ENCODE data around the gene RCC1.

RCC1 gene

GRCh38 chr1:28480308-28480707 is 25.5 kb upstream of the RCC1 start:
- no peak overlapping the region for H2AFZ ChIP-seq (ENCODE audit: low read length)
- H3K9me3 ChIP-seq (replicated peaks in 1 of 2; ENCODE audit: control insufficient read depth in 2 of 2, insufficient read depth in 1 of 2, low read depth in 1 of 2, low read length in 2 of 2), result no peaks in the 10 kb centered on the region
- H3K4ac ChIP-seq (ENCODE audit: low read length), result no peak overlapping the region
- no peak overlapping the region for H2BK5ac ChIP-seq (ENCODE audit: low read length)
- no peak overlapping the region for H3K4me3 ChIP-seq (ENCODE audit: low read length in 2 of 2)
- H2BK15ac ChIP-seq (ENCODE audit: low read length), result no peak overlapping the region
- H3K23ac ChIP-seq (ENCODE audit: low read depth, low read length, poor library complexity), result no peak overlapping the region
- no peaks in the 10 kb centered on the region for H3K4me1 ChIP-seq (ENCODE audit: control insufficient read depth in 2 of 2, insufficient read depth in 1 of 2, low read depth in 1 of 2, low read length in 2 of 2)
- H3K18ac ChIP-seq (ENCODE audit: low read length), result no peak overlapping the region
- no peak overlapping the region for H2AK5ac ChIP-seq (ENCODE audit: low read depth, low read length)
- H3K4me2 ChIP-seq (ENCODE audit: insufficient read depth, low read length, poor library complexity, severe bottlenecking), result no peak overlapping the region
- H4K91ac ChIP-seq (ENCODE audit: low read depth, low read length, poor library complexity), result no peak overlapping the region
- no peak for DNase-seq (ENCODE audit: low spot score)
- H2BK120ac ChIP-seq (ENCODE audit: low read depth, low read length), result no peak overlapping the region
- no peak overlapping the region for H4K8ac ChIP-seq (ENCODE audit: low read depth, low read length)
- H3K27ac ChIP-seq (replicated peaks; ENCODE audit: low read length), result no peak overlapping the region
- H3K27me3 ChIP-seq (ENCODE audit: control insufficient read depth in 3 of 3, insufficient read depth in 3 of 3, low read depth in 1 of 3, low read length in 3 of 3), result no peaks in the 10 kb centered on the region
- WGBS, 2 donors (ENCODE audit: extremely low coverage in 2 of 2, insufficient read length in 2 of 2, insufficient replicate concordance in 1 of 2), result no CpG with 5 or more reads among the region's 5 CpGs
- H3K79me1 ChIP-seq (ENCODE audit: low read depth, low read length), result no peaks in the 10 kb centered on the region
- H2BK12ac ChIP-seq (ENCODE audit: low read length), result no peak overlapping the region
- H3K14ac ChIP-seq (ENCODE audit: low read length), result no peak overlapping the region
- peaks cover 25 to 96% of the 10 kb centered on the region in 2 donors for H3K36me3 ChIP-seq (replicated peaks in 1 of 2; ENCODE audit: control insufficient read depth in 2 of 2, insufficient read depth in 2 of 2, low read length in 2 of 2)
- no peak overlapping the region for H3K9ac ChIP-seq (ENCODE audit: low read depth, low read length, poor library complexity)

GRCh38 chr1:28482138-28482537 is 23.7 kb upstream of the RCC1 start:
- no peak for DNase-seq (ENCODE audit: low spot score)
- no peak overlapping the region for H3K27ac ChIP-seq (replicated peaks; ENCODE audit: low read length)
- H2BK120ac ChIP-seq (ENCODE audit: low read depth, low read length), result no peak overlapping the region
- H2AFZ ChIP-seq (ENCODE audit: low read length), result no peak overlapping the region
- H3K14ac ChIP-seq (ENCODE audit: low read length), result no peak overlapping the region
- no peak overlapping the region for H3K4me2 ChIP-seq (ENCODE audit: insufficient read depth, low read length, poor library complexity, severe bottlenecking)
- no peak overlapping the region for H4K91ac ChIP-seq (ENCODE audit: low read depth, low read length, poor library complexity)
- no peak overlapping the region for H2BK12ac ChIP-seq (ENCODE audit: low read length)
- H4K8ac ChIP-seq (ENCODE audit: low read depth, low read length), result no peak overlapping the region
- no peaks in the 10 kb centered on the region for H3K9me3 ChIP-seq (replicated peaks in 1 of 2; ENCODE audit: control insufficient read depth in 2 of 2, insufficient read depth in 1 of 2, low read depth in 1 of 2, low read length in 2 of 2)
- peaks cover 23 to 92% of the 10 kb centered on the region in 2 donors for H3K36me3 ChIP-seq (replicated peaks in 1 of 2; ENCODE audit: control insufficient read depth in 2 of 2, insufficient read depth in 2 of 2, low read length in 2 of 2)
- H3K4me3 ChIP-seq (ENCODE audit: low read length in 2 of 2), result no peak overlapping the region
- no peaks in the 10 kb centered on the region for H3K27me3 ChIP-seq (ENCODE audit: control insufficient read depth in 3 of 3, insufficient read depth in 3 of 3, low read depth in 1 of 3, low read length in 3 of 3)
- no peak overlapping the region for H2AK5ac ChIP-seq (ENCODE audit: low read depth, low read length)
- H2BK15ac ChIP-seq (ENCODE audit: low read length), result no peak overlapping the region
- H2BK5ac ChIP-seq (ENCODE audit: low read length), result no peak overlapping the region
- no peaks in the 10 kb centered on the region for H3K79me1 ChIP-seq (ENCODE audit: low read depth, low read length)
- no CpG with 5 or more reads among the region's 3 CpGs for WGBS, 2 donors (ENCODE audit: extremely low coverage in 2 of 2, insufficient read length in 2 of 2, insufficient replicate concordance in 1 of 2)
- H3K18ac ChIP-seq (ENCODE audit: low read length), result no peak overlapping the region
- no peak overlapping the region for H3K23ac ChIP-seq (ENCODE audit: low read depth, low read length, poor library complexity)
- no peaks in the 10 kb centered on the region for H3K4me1 ChIP-seq (ENCODE audit: control insufficient read depth in 2 of 2, insufficient read depth in 1 of 2, low read depth in 1 of 2, low read length in 2 of 2)
- no peak overlapping the region for H3K4ac ChIP-seq (ENCODE audit: low read length)
- H3K9ac ChIP-seq (ENCODE audit: low read depth, low read length, poor library complexity), result no peak overlapping the region

GRCh38 chr1:28482702-28483101 is 23.1 kb upstream of the RCC1 start:
- Histone ChIP-seq H3K23ac (ENCODE audit: low read depth, low read length, poor library complexity) (no peak overlapping the region), H3K79me1 (ENCODE audit: low read depth, low read length) (no peaks in the 10 kb centered on the region), H2BK120ac (ENCODE audit: low read depth, low read length) (no peak overlapping the region), H3K4me2 (ENCODE audit: insufficient read depth, low read length, poor library complexity, severe bottlenecking) (no peak overlapping the region), H3K14ac (ENCODE audit: low read length) (no peak overlapping the region), H2AK5ac (ENCODE audit: low read depth, low read length) (no peak overlapping the region), H4K8ac (ENCODE audit: low read depth, low read length) (no peak overlapping the region), H2AFZ (ENCODE audit: low read length) (no peak overlapping the region), H3K18ac (ENCODE audit: low read length) (no peak overlapping the region), H2BK12ac (ENCODE audit: low read length) (no peak overlapping the region), H2BK5ac (ENCODE audit: low read length) (no peak overlapping the region), H2BK15ac (ENCODE audit: low read length) (no peak overlapping the region), H4K91ac (ENCODE audit: low read depth, low read length, poor library complexity) (no peak overlapping the region), H3K9ac (ENCODE audit: low read depth, low read length, poor library complexity) (no peak overlapping the region), H3K4me1 (ENCODE audit: control insufficient read depth in 2 of 2, insufficient read depth in 1 of 2, low read depth in 1 of 2, low read length in 2 of 2) (no peaks in the 10 kb centered on the region), H3K27ac (replicated peaks; ENCODE audit: low read length) (no peak overlapping the region), H3K9me3 (replicated peaks in 1 of 2; ENCODE audit: control insufficient read depth in 2 of 2, insufficient read depth in 1 of 2, low read depth in 1 of 2, low read length in 2 of 2) (no peaks in the 10 kb centered on the region), H3K4ac (ENCODE audit: low read length) (no peak overlapping the region), H3K4me3 (ENCODE audit: low read length in 2 of 2) (no peak overlapping the region), H3K36me3 (replicated peaks in 1 of 2; ENCODE audit: control insufficient read depth in 2 of 2, insufficient read depth in 2 of 2, low read length in 2 of 2) (peaks cover 20 to 91% of the 10 kb centered on the region in 2 donors), H3K27me3 (ENCODE audit: control insufficient read depth in 3 of 3, insufficient read depth in 3 of 3, low read depth in 1 of 3, low read length in 3 of 3) (no peaks in the 10 kb centered on the region)
- no CpG with 5 or more reads among the region's 2 CpGs for WGBS, 2 donors (ENCODE audit: extremely low coverage in 2 of 2, insufficient read length in 2 of 2, insufficient replicate concordance in 1 of 2)
- DNase-seq (ENCODE audit: low spot score), result no peak

- no peak overlapping the region for H3K9ac ChIP-seq (ENCODE audit: low read depth, low read length, poor library complexity)
- no peak overlapping the region for H2BK5ac ChIP-seq (ENCODE audit: low read length)
- no CpG with 5 or more reads among the region's 1 CpG for WGBS, 2 donors (ENCODE audit: extremely low coverage in 2 of 2, insufficient read length in 2 of 2, insufficient replicate concordance in 1 of 2)
- no peak overlapping the region for H3K18ac ChIP-seq (ENCODE audit: low read length)
- H2BK15ac ChIP-seq (ENCODE audit: low read length), result no peak overlapping the region
- no peaks in the 10 kb centered on the region for H3K27me3 ChIP-seq (ENCODE audit: control insufficient read depth in 3 of 3, insufficient read depth in 3 of 3, low read depth in 1 of 3, low read length in 3 of 3)
- no peak overlapping the region for H3K23ac ChIP-seq (ENCODE audit: low read depth, low read length, poor library complexity)
- no peak overlapping the region for H3K14ac ChIP-seq (ENCODE audit: low read length)
- no peak overlapping the region for H4K91ac ChIP-seq (ENCODE audit: low read depth, low read length, poor library complexity)
- peaks cover 22 to 91% of the 10 kb centered on the region in 2 donors for H3K36me3 ChIP-seq (replicated peaks in 1 of 2; ENCODE audit: control insufficient read depth in 2 of 2, insufficient read depth in 2 of 2, low read length in 2 of 2)
- H3K9me3 ChIP-seq (replicated peaks in 1 of 2; ENCODE audit: control insufficient read depth in 2 of 2, insufficient read depth in 1 of 2, low read depth in 1 of 2, low read length in 2 of 2), result no peaks in the 10 kb centered on the region
- no peak overlapping the region for H4K8ac ChIP-seq (ENCODE audit: low read depth, low read length)
- no peak for DNase-seq (ENCODE audit: low spot score)
- no peaks in the 10 kb centered on the region for H3K4me1 ChIP-seq (ENCODE audit: control insufficient read depth in 2 of 2, insufficient read depth in 1 of 2, low read depth in 1 of 2, low read length in 2 of 2)
- H2AFZ ChIP-seq (ENCODE audit: low read length), result no peak overlapping the region
- H3K27ac ChIP-seq (replicated peaks; ENCODE audit: low read length), result no peak overlapping the region
- H2BK120ac ChIP-seq (ENCODE audit: low read depth, low read length), result no peak overlapping the region
- no peak overlapping the region for H3K4me2 ChIP-seq (ENCODE audit: insufficient read depth, low read length, poor library complexity, severe bottlenecking)
- no peak overlapping the region for H2BK12ac ChIP-seq (ENCODE audit: low read length)
- no peaks in the 10 kb centered on the region for H3K79me1 ChIP-seq (ENCODE audit: low read depth, low read length)
- H2AK5ac ChIP-seq (ENCODE audit: low read depth, low read length), result no peak overlapping the region
- H3K4ac ChIP-seq (ENCODE audit: low read length), result no peak overlapping the region
- H3K4me3 ChIP-seq (ENCODE audit: low read length in 2 of 2), result no peak overlapping the region
Observed at GRCh38 chr1:28494737-28495136, 11.1 kb upstream of the RCC1 start.

All from neuronal stem cell (in vitro differentiated cells).